Vagina (tissue), 2 donors: ENCODE results near the gene CCDC170. TPM values are rescaled to one million over a fixed set of nuclear protein-coding genes. Genes with fewer than 3 reads are reported as not detected.
"Not testable (repeated sequence)": the region's sequence is repeated elsewhere in the genome, so short reads cannot be mapped to it uniquely, and the experiment has no call there.

Source experiments
- DNase-seq, 2 donors: peaks; one replicate each; pipeline ENCODE4 v3.0.0-alpha.2; 2017; ENCODE audit errors: extremely low spot score in 2 of 2
- H3K27ac ChIP-seq: fragments of 200-600 bp; sonication (generic); one replicate; pipeline ENCODE4 v1.5.1; 2019
- H3K27me3 ChIP-seq: fragments of 200-600 bp; sonication (generic); one replicate; pipeline ENCODE4 v1.5.1; 2019
- H3K36me3 ChIP-seq, 2 donors: fragments of 200-600 bp; sonication (generic); one replicate each; pipeline ENCODE4 v1.5.1; 2017 to 2019
- H3K4me1 ChIP-seq: fragments of 200-600 bp; sonication (generic); one replicate; pipeline ENCODE4 v1.5.1; 2019
- H3K4me3 ChIP-seq, 2 donors: fragments of 200-600 bp; sonication (generic); 1 replicate in 1 of 2; 2 replicates in 1 of 2; pipeline ENCODE4 v1.5.1; 2016 to 2019
- H3K9me3 ChIP-seq: fragments of 200-600 bp; sonication (generic); one replicate; pipeline ENCODE4 v1.5.1; 2019
- CTCF ChIP-seq, 3 experiments: fragments of 450-650 bp in 2 of 3; fragments of 200-600 bp in 1 of 3; sonication (generic) in 1 of 3; IDR thresholded peaks; one replicate each; pipeline ENCODE4 v1.5.1; 2017 to 2019; ENCODE audit warnings: antibody characterized with exemption in 3 of 3, mild to moderate bottlenecking in 2 of 3, moderate library complexity in 2 of 3
- POLR2A ChIP-seq, 2 donors: fragments of 450-650 bp; IDR thresholded peaks; one replicate each; pipeline ENCODE4 v1.6.1; 2017; ENCODE audit warnings: antibody characterized with exemption in 2 of 2, mild to moderate bottlenecking in 2 of 2, moderate library complexity in 2 of 2
- POLR2AphosphoS5 ChIP-seq, 2 donors: sonication (generic); formaldehyde crosslinking; IDR thresholded peaks; one replicate each; pipeline ENCODE4 v1.9.0; 2017; ENCODE audit warnings: antibody characterized with exemption in 2 of 2, mild to moderate bottlenecking in 2 of 2, low read depth in 1 of 2; ENCODE audit not compliant: insufficient read depth in 1 of 2
- intact Hi-C: fragments of 100-400 bp; cut with DNase I; formaldehyde crosslinking; loops from one replicate; pipeline ENCODE4 v1.15.1; 2023
- total RNA-seq: library from RNA; depleted of rRNA; stranded (reverse); fragments of >200 nt; gene quantifications from one replicate; pipeline ENCODE4 v1.2.3, GENCODE V29; 2016

The CCDC170 gene
- total RNA-seq, 1 donor from 2014 or later = 2.0 TPM

DNA sequence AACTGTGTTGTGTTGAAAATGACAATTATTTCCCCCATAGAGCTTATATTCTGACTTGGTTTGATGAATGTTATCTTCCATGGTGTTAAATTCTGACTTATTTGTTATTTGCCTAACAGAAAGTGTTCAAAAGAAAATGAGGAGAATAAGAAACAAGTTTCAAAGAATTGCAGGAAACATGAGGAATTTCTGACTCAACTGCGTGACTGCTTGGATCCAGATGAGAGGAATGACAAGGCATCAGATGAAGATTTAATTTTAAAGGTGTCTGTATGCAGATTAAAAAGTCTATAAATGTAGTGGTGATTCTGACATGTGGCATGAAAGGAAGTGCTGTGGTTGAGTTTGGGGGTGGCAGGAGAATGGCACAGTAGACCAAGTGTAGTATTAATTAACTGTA, 50.6 kb downstream of the CCDC170 start:
- Histone ChIP-seq H3K36me3 (no peaks in the 10 kb centered on the region), H3K4me1 (no peaks in the 10 kb centered on the region), H3K4me3 (no peak overlapping the region), H3K9me3 (peaks cover 3% of the 10 kb centered on the region), H3K27me3 (no peaks in the 10 kb centered on the region), H3K27ac (no peak overlapping the region)
- TF ChIP-seq POLR2AphosphoS5 (IDR thresholded peaks at IDR 0.05; ENCODE audit: insufficient read depth in 1 of 2, low read depth in 1 of 2) (no peak), POLR2A (IDR thresholded peaks at IDR 0.05) (no peak), CTCF (IDR thresholded peaks at IDR 0.05) (no peak)
- intact Hi-C loops = no loop called here
- no peak for DNase-seq

- intact Hi-C loops, H3K9me3 ChIP-seq, H3K27ac ChIP-seq, H3K36me3 ChIP-seq, H3K27me3 ChIP-seq, DNase-seq, H3K4me3 ChIP-seq, H3K4me1 ChIP-seq: not testable (repeated sequence)
Observed at GRCh38 chr6:151544884-151545283, 51.1 kb downstream of the CCDC170 start.

DNA sequence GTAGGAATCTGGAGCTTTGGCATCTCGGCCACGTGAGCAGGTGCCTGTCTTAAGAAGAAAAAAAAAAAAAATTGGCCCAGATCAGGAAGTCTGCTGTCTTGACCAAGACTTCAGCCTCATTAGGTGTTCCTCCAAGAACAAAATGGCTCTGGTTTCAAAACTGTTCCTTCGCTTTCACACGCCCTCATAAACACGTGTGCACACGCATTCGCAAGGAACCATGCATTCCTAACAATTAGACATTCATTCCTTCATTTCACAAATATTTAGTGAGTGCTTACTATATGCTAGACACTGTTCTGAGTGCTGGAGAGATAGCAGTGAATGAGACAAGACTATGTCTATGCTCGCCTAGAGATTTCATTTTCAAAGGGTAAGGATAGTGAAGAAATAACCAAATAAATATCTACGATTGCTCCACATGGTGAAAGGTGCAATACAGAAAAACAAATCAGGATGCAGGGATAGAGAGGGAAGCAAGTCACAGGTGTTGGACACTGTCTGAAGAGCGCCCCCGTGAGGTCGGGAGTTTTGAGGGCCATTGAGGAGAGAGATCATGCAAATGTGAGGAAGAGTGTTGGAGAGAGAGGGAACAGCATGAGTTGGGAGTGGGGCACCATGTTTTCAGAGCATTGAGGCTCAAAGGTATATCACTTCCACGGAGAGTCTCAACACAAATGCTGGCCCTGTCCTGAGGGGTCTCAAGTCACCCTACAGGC, 53.3 kb downstream of the CCDC170 start:
- TF ChIP-seq CTCF (IDR thresholded peaks at IDR 0.05) = no peak
- TF ChIP-seq POLR2AphosphoS5 (IDR thresholded peaks at IDR 0.05; ENCODE audit: insufficient read depth in 1 of 2, low read depth in 1 of 2) = no peak
- no peak for TF ChIP-seq POLR2A (IDR thresholded peaks at IDR 0.05)
- H3K27me3 ChIP-seq = no peaks in the 10 kb centered on the region
- H3K36me3 ChIP-seq = no peaks in the 10 kb centered on the region
- no peaks in the 10 kb centered on the region for H3K4me1 ChIP-seq
- DNase-seq = no peak
- H3K4me3 ChIP-seq = no peak overlapping the region
- intact Hi-C loops = no loop called here
- no peaks in the 10 kb centered on the region for H3K9me3 ChIP-seq
- no peak overlapping the region for H3K27ac ChIP-seq

DNA sequence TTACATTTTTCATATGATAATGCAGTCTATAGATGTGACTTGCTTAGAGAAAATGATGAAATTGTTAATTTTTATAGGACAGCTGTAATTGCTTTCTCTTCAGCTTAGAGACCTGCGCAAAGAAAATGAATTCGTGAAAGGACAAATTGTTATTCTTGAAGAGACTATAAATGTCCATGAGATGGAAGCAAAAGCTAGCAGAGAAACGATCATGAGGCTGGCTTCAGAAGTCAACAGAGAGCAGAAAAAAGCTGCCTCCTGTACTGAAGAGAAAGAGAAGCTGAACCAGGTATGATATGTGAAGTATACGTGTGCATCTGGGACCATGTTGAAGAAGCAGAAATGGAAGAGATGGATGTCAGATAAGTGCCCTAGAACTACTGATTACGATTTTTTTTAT, 54.4 kb downstream of the CCDC170 start:
- TF ChIP-seq POLR2AphosphoS5 (IDR thresholded peaks at IDR 0.05; ENCODE audit: insufficient read depth in 1 of 2, low read depth in 1 of 2) = no peak
- peak in 1 of 3 experiments; percentile 5 for TF ChIP-seq CTCF (IDR thresholded peaks at IDR 0.05)
- TF ChIP-seq POLR2A (IDR thresholded peaks at IDR 0.05) = no peak
- Histone ChIP-seq H3K27me3 (no peaks in the 10 kb centered on the region), H3K4me1 (peaks cover 5% of the 10 kb centered on the region), H3K36me3 (no peaks in the 10 kb centered on the region), H3K9me3 (no peaks in the 10 kb centered on the region), H3K27ac (no peak overlapping the region), H3K4me3 (no peak overlapping the region)
- DNase-seq = no peak
- intact Hi-C loops = no loop called here

- DNase-seq = no peak
- intact Hi-C loops = no loop called here
- no peaks in the 10 kb centered on the region for H3K36me3 ChIP-seq
- H3K27me3 ChIP-seq = no peaks in the 10 kb centered on the region
- H3K9me3 ChIP-seq = no peaks in the 10 kb centered on the region
- H3K4me3 ChIP-seq = no peak overlapping the region
- no peak overlapping the region for H3K27ac ChIP-seq
- TF ChIP-seq POLR2AphosphoS5 (IDR thresholded peaks at IDR 0.05; ENCODE audit: insufficient read depth in 1 of 2, low read depth in 1 of 2) (no peak), POLR2A (IDR thresholded peaks at IDR 0.05) (no peak), CTCF (IDR thresholded peaks at IDR 0.05) (no peak)
- H3K4me1 ChIP-seq = peaks cover 8% of the 10 kb centered on the region
Observed at GRCh38 chr6:151549790-151550189, 56.0 kb downstream of the CCDC170 start.
